NCI-H2029 (cell line): Measurements from ENCODE around the gene ADGRA3.
A peak's percentile ranks its signal among the peaks of the same experiment; 100 is the strongest.

Experiments
- DNase-seq: peaks from one replicate; lab custom pipeline; 2025; lab: John Stamatoyannopoulos, UW

ADGRA3 gene

GRCh38 chr4:22515888-22516541 is at the start of gene ADGRA3:
Gene ADGRA3, minus strand, starts transcription at chr4:22516066. Its CDS starts 282 bp downstream, at chr4:22515784.
- peak; percentile 22 for DNase-seq

GRCh38 chr4:22556495-22556894 is 40.6 kb upstream of the ADGRA3 start:
- no peak for DNase-seq

GRCh38 chr4:22554670-22555069 is 38.8 kb upstream of the ADGRA3 start:
- no peak for DNase-seq

- DNase-seq, result no peak
Observed at GRCh38 chr4:22553560-22553959, 37.7 kb upstream of the ADGRA3 start.

GRCh38 chr4:22552812-22553211 is 36.9 kb upstream of the ADGRA3 start:
- DNase-seq, result no peak

GRCh38 chr4:22551550-22551949 is 35.7 kb upstream of the ADGRA3 start:
- DNase-seq, result no peak

GRCh38 chr4:22546299-22546698 is 30.4 kb upstream of the ADGRA3 start:
- no peak for DNase-seq

- no peak for DNase-seq
Observed at GRCh38 chr4:22539251-22539650, 23.4 kb upstream of the ADGRA3 start.

GRCh38 chr4:22537864-22538263 is 22.0 kb upstream of the ADGRA3 start:
- DNase-seq, result no peak

GRCh38 chr4:22534374-22534773 is 18.5 kb upstream of the ADGRA3 start:
- DNase-seq, result no peak

GRCh38 chr4:22532896-22533295 is 17.0 kb upstream of the ADGRA3 start:
- no peak for DNase-seq

GRCh38 chr4:22532117-22532516 is 16.3 kb upstream of the ADGRA3 start:
- no peak for DNase-seq

- no peak for DNase-seq
Observed at GRCh38 chr4:22531311-22532019, 15.6 kb upstream of the ADGRA3 start.

GRCh38 chr4:22524895-22525294 is 9.0 kb upstream of the ADGRA3 start:
- DNase-seq, result no peak

GRCh38 chr4:22522706-22523501 is 7.0 kb upstream of the ADGRA3 start:
- DNase-seq, result no peak

- no peak for DNase-seq
Observed at GRCh38 chr4:22522206-22522605, 6.3 kb upstream of the ADGRA3 start.

- DNase-seq, result no peak
Observed at GRCh38 chr4:22521240-22521639, 5.4 kb upstream of the ADGRA3 start.

GRCh38 chr4:22515145-22515887 is 550 bp downstream of the ADGRA3 start:
- peak; percentile 39 for DNase-seq

GRCh38 chr4:22514481-22514880 is 1.4 kb downstream of the ADGRA3 start:
- no peak for DNase-seq

GRCh38 chr4:22514001-22514400 is 1.9 kb downstream of the ADGRA3 start:
- DNase-seq, result no peak

- no peak for DNase-seq
Observed at GRCh38 chr4:22512306-22512705, 3.6 kb downstream of the ADGRA3 start.

- no peak for DNase-seq
Observed at GRCh38 chr4:22510750-22511149, 5.1 kb downstream of the ADGRA3 start.
